Bronchial epithelial cell (primary cell): ENCODE data around the gene GDNF. TPM values are rescaled to one million over a fixed set of nuclear protein-coding genes. Genes with fewer than 3 reads are reported as not detected.

Experiments
- DNase-seq: peaks from one replicate; pipeline ENCODE4 v3.0.0-alpha.2; 2010; ENCODE audit warnings: low read depth
- FAIRE-seq: peaks from 2 replicates; lab custom pipeline; 2011; peaks lifted over from hg19 to GRCh38; lab: Jason Lieb, UNC
- H3K27me3 ChIP-seq: 2 replicates; pipeline ENCODE4 v1.5.1; 2011; ENCODE audit warnings: low read length; ENCODE audit not compliant: control insufficient read depth, insufficient read depth
- H3K36me3 ChIP-seq: 2 replicates; pipeline ENCODE4 v1.5.1; 2011; ENCODE audit warnings: low read length; ENCODE audit not compliant: control insufficient read depth, insufficient read depth
- H3K4me3 ChIP-seq: 2 replicates; pipeline ENCODE4 v1.5.1; 2011; ENCODE audit warnings: mild to moderate bottlenecking, low read depth, low read length, control low read depth
- CTCF ChIP-seq: IDR thresholded peaks from 2 replicates; pipeline ENCODE4 v1.5.1; 2011; ENCODE audit warnings: mild to moderate bottlenecking, moderate library complexity, low read length, control low read depth, inconsistent platforms; ENCODE audit not compliant: insufficient read depth, severe bottlenecking
- total RNA-seq: library from RNA; depleted of rRNA; stranded (reverse); fragments of >200 nt; gene quantifications from 2 replicates; pipeline ENCODE4 v1.2.1, GENCODE V29; 2014

Gene GDNF
- total RNA-seq, 1 donor from 2014 or later = under 0.01 TPM

GRCh38 chr5:37838933-37839341 is 904 bp downstream of the GDNF start:
- TF ChIP-seq CTCF = no peak
- Histone ChIP-seq H3K27me3 (peaks cover 38% of the 10 kb centered on the region), H3K36me3 (no peaks in the 10 kb centered on the region), H3K4me3 (no peak overlapping the region)
- FAIRE-seq (no peak), DNase-seq (no peak)

- Histone ChIP-seq H3K36me3 (no peaks in the 10 kb centered on the region), H3K27me3 (peaks cover 43% of the 10 kb centered on the region), H3K4me3 (no peak overlapping the region)
- TF ChIP-seq CTCF = peak; percentile 28
- FAIRE-seq (no peak), DNase-seq (no peak)
Measured at GRCh38 chr5:37838152-37838932, 1.5 kb downstream of the GDNF start.

- no peaks in the 10 kb centered on the region for H3K36me3 ChIP-seq
- DNase-seq (peak; percentile 51), FAIRE-seq (no peak)
- H3K27me3 ChIP-seq = peaks cover 45% of the 10 kb centered on the region
- TF ChIP-seq CTCF = peak; percentile 94
- peak overlapping the region; percentile 31 for H3K4me3 ChIP-seq
Measured at GRCh38 chr5:37837414-37838032, 2.3 kb downstream of the GDNF start.

GRCh38 chr5:37836592-37837413 is 3.0 kb downstream of the GDNF start:
- H3K27me3 ChIP-seq = peaks cover 45% of the 10 kb centered on the region
- FAIRE-seq = no peak
- TF ChIP-seq CTCF = peak; percentile 12
- peak overlapping the region; percentile 31 for H3K4me3 ChIP-seq
- DNase-seq = no peak
- H3K36me3 ChIP-seq = no peaks in the 10 kb centered on the region

- peak overlapping the region; percentile 9 for H3K4me3 ChIP-seq
- FAIRE-seq (no peak), DNase-seq (no peak)
- peaks cover 45% of the 10 kb centered on the region for H3K27me3 ChIP-seq
- TF ChIP-seq CTCF = no peak
- no peaks in the 10 kb centered on the region for H3K36me3 ChIP-seq
Measured at GRCh38 chr5:37836235-37836591, 3.6 kb downstream of the GDNF start.
